Left hindlimb (tissue), 1 donor: ENCODE results near the gene PCGF6.
"Not testable (repeated sequence)": the region's sequence is repeated elsewhere in the genome, so short reads cannot be mapped to it uniquely, and the experiment has no call there.

Source experiments
- DNase-seq: peaks from one replicate; pipeline ENCODE4 v3.0.0-alpha.2; 2018

The PCGF6 gene

GRCh38 chr10:103316087-103316486 lies 34.9 kb downstream of the PCGF6 start:
- no peak for DNase-seq

- no peak for DNase-seq
These were observed 40.7 kb downstream of the PCGF6 start for GRCh38 chr10:103310197-103310596.

DNA sequence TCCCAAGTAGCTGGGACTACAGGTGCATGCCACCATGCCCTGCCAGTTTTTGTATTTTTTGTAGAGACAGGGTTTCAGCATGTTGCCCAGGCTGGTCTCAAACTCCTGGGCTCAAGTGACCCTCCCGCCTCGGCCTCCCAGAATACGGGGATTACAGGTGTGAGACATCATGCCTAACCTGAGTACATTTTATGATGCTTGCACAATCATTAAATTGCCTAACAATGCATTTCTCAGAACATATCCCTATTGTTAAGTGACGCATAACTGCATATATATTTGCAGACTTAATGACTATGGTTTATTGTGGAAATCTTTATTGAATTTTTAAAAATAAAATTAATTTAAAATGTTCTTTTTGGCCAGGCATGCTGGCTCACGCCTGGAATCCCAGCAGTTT lies 43.3 kb downstream of the PCGF6 start:
- no peak for DNase-seq

DNA sequence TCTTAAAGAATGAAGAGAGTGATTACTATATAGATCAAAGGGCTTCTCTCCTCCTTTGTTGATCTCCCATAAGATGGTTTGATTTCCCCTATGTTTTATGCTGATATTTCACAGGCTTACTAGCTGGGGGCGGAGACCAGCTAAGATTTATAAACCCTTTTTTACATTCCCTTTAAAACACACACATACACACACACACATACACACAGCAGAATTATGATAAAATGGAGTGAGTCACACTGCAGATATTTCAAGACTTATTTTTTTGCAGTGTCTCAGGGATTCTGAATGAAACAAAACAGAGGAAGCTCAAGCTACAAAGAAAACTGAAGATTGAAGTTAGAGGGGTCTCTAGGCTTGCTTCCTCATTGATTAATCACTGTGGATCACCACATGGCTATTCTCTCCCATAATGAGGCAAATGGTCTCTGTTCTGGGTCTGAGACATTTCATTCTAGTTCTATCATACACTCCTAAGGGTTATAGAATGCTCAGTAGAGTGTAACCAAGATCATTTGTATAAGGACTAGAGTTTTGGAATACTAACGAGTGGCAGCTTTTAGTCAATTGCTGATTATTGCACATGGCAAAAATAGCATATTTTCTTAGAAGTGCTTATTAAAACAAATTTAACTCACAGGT lies 55.4 kb downstream of the PCGF6 start:
- no peak for DNase-seq

- DNase-seq, result no peak
These were observed 59.4 kb downstream of the PCGF6 start for GRCh38 chr10:103291588-103291987.

DNA sequence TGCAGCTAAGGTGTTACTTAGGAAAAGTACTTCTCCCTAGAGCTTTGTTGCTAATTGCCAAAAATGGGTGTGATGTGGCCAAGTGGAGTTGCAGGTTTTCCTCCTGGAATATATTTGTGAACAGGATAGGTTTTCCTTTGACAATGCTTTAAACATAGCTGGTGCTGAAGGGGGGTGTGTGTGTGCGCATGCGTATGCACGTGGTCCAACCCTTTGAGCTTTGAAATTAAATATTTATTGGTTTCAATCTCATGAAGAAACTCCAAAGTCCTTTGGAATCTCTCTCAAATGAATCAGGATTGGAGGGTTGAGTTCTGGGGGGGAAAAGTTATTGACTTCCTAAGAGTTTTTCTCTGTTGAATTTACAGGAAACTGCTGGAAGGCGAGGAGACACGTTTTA lies 62.9 kb downstream of the PCGF6 start:
- DNase-seq, result no peak

GRCh38 chr10:103284170-103284569 lies 66.8 kb downstream of the PCGF6 start:
- no peak for DNase-seq

GRCh38 chr10:103282961-103283360 lies 68.0 kb downstream of the PCGF6 start:
- no peak for DNase-seq

- peak; percentile 68 for DNase-seq
These were observed 69.2 kb downstream of the PCGF6 start for GRCh38 chr10:103281753-103282152.

DNA sequence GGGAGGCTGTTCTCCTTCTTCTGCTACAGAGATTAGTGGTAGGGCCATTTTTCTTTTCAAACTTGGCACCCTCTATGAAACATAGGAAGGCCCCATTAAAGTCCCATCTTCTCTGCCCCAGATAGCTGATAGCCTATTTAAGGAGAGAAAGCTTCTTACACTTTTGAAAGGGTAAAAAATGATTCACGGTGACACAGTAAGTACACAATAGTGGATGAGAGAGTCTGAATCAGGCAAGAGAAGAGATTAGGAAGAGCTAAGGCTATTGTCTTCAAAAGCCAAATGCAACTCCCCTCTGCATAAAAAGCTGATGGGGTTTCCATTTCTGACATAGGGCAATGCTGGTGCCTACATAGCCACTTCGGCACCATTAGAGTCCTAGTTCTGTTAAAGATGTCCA lies 70.4 kb downstream of the PCGF6 start:
- DNase-seq, result no peak

- no peak for DNase-seq
These were observed 70.9 kb downstream of the PCGF6 start for GRCh38 chr10:103280031-103280430.

GRCh38 chr10:103278862-103279298 lies 72.1 kb downstream of the PCGF6 start:
- DNase-seq, result peak; percentile 60

DNA sequence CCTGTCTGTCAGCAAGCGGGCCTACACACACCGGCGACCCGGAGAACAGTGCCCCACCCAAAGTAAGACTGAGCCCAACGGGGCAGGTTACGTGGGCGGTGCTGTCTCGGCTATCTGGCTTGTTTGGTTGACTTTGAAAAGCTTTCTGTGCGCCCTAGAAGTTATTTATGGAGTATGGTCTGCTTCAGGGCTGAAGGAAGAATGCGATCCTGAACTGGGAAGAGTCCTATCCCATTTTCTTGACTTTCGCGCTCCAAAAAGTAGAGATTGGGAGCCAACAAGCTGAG lies 72.5 kb downstream of the PCGF6 start:
- DNase-seq, result no peak

DNA sequence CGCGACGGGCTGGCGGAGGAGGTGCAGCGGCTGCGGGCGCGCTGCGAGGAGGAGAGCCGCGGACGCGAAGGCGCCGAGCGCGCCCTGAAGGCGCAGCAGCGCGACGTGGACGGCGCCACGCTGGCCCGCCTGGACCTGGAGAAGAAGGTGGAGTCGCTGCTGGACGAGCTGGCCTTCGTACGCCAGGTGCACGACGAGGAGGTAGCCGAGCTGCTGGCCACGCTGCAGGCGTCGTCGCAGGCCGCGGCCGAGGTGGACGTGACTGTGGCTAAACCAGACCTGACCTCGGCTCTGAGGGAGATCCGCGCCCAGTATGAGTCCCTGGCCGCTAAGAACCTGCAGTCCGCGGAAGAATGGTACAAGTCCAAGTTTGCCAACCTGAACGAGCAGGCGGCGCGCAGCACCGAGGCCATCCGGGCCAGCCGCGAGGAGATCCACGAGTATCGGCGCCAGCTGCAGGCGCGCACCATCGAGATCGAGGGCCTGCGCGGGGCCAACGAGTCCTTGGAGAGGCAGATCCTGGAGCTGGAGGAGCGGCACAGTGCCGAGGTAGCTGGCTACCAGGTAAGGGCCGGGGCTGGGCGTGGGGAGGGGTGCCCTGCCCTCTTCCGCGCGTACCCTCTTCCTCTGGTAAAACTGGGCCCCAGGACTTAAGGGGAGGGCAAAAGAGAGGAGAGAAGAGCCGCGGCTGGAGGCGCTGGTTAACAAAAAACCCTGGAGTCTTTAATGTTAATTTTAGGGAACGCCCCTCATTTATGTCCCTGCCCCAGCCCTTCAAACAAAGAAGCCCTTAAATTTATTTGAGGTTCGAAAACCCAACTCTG lies 73.0 kb downstream of the PCGF6 start:
- DNase-seq, result no peak

- DNase-seq, result peak; percentile 29
These were observed 73.8 kb downstream of the PCGF6 start, which contains the start of gene INA for GRCh38 chr10:103276896-103277712. Gene INA (plus strand): TSS chr10:103277138. CDS start chr10:103277212, 74 bp downstream.

GRCh38 chr10:103276251-103276895 lies 74.6 kb downstream of the PCGF6 start:
- no peak for DNase-seq

- DNase-seq, result peak; percentile 53
These were observed 77.9 kb downstream of the PCGF6 start for GRCh38 chr10:103273041-103273441.

DNA sequence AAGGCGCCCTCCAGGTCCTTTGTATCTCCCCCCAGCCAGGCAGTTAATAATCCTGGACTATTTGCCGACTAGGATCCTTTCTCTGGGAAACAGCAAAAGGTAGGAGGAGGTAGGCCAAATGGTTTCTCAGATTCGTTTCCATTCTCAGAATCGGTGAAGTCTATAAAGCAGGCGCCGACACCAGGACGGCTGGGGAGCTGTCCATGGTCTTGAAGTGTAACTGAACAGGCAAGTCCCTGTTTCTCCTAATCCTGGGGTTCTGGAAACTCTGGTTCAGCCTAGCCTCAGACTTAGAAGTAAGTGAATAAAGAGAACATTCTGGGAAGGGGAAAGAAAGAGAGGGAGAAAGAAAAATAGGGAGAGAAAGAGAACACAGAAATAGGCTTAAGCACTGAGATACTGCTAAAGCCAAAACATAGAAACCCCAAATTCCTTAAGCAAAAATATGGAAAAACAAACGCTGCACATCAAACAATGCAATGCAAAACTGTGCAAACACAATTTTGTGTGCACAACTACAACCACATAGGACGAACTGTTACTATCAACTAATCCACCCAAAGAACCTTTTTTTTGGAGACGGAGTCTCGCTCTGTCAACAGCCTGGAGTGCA lies 85.1 kb downstream of the PCGF6 start:
- peak; percentile 63 for DNase-seq

DNA sequence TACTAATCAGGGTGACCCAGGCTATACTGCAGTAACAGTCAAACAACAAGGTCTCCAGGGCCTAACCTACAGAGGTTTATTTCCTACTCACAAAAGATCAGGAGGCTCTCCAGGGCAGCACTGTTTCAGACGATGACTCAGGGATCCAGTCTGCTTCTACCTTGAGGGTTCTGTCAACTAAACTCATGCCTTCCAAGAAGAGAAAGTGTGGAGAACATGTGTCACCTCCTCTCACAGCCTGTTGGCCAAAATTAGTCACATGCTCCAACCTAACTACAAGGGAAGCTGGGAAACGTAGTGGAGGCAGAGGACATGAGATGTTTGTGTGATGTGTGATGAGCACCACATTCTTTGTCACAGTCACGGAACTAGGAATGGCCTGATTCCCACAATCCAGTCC lies 88.7 kb downstream of the PCGF6 start:
- DNase-seq, result no peak

DNA sequence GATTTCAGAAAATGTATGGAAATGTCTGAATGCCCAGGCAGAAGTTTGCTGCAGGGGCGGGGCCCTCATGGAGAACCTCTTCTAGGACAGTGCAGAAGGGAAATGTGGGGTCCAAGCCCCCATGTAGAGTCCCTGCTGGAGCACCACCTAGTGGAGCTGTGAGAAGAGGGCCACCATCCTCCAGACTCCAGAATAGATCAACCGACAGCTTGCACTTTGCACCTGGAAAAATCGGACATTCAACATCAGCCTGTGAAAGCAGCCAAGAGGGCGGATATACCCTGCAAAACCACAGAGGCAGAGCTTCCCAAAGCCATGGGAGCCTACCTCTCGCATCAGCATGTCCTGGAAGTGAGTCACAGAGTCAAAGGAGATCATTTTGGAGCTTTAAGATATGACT lies 91.0 kb downstream of the PCGF6 start:
- no peak for DNase-seq

- not testable (repeated sequence) for DNase-seq
These were observed 92.0 kb downstream of the PCGF6 start for GRCh38 chr10:103258928-103259327.

GRCh38 chr10:103257812-103258211 lies 93.1 kb downstream of the PCGF6 start:
- DNase-seq, result no peak

DNA sequence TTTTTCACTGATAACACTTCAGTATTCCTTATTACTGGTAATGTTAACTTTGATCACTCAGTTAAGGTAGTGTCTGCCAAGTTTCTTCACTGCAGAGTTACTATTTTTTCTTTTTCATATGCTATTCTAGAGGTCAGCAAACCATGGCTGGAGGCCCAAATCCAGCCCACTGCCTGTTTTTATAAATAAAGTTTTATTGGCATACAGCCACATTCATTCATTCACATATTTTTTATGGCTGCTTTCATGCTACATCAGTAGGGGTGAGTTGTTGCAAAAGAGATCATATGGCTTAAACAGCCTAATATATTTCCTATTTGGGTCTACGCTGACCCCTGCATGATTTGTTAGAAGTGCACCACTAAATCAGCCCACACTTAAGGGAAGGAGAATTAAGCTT lies 94.3 kb downstream of the PCGF6 start:
- DNase-seq, result no peak
